Esophagus squamous epithelium (tissue), 4 donors: ENCODE results near the gene ORAI1.

Source experiments
- POLR2A ChIP-seq, 4 donors: fragments of 450-650 bp; IDR thresholded peaks; one replicate each; pipeline ENCODE4 v1.6.1; 2017; ENCODE audit warnings: antibody characterized with exemption in 4 of 4, mild to moderate bottlenecking in 4 of 4, moderate library complexity in 3 of 4
- TF ChIP-seq, protein P1 (sequence below), 6 experiments: fragments of 450-650 bp in 4 of 6; fragments of 200-600 bp in 2 of 6; sonication (generic) in 2 of 6; IDR thresholded peaks; one replicate each; pipeline ENCODE4 v1.5.1; 2016 to 2019; ENCODE audit warnings: antibody characterized with exemption in 6 of 6, mild to moderate bottlenecking in 4 of 6, moderate library complexity in 4 of 6

DNA sequence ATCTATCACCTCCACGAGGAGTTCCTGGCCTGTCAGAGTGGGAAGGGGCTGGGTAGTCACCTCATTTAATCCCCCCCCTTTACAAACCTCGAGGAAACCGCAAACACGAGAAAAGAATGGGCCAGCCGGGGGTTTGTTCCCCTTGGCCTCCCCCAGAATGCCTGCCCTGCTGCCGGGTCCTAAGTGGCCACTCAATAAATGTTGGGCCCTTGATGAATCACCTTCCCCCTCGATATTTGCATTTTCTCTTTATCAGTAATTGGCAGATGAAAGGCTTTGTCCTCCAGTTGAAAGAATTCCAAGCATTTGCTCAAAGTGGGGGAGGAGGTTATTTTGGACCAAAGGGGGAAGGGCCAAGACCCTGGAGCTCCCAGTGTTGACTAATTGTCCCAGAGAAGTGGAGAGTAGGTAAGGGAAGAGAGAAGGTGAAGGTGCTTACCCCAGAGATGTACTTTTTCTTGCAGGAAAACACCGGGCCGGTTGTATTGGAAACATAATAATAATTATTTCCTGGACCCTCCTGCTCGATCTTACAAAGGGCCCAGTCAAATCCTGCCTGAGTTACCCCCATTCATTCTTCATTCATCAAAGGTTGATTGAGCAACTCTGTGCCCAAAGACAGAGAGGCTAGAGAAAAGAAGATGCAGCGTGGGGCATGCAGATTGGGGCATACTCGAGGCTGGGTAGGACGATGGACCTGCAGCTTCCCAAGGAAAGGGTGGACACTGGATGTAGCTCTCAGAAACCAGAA, 43.6 kb upstream of the ORAI1 start:
- TF ChIP-seq, protein P1, sequence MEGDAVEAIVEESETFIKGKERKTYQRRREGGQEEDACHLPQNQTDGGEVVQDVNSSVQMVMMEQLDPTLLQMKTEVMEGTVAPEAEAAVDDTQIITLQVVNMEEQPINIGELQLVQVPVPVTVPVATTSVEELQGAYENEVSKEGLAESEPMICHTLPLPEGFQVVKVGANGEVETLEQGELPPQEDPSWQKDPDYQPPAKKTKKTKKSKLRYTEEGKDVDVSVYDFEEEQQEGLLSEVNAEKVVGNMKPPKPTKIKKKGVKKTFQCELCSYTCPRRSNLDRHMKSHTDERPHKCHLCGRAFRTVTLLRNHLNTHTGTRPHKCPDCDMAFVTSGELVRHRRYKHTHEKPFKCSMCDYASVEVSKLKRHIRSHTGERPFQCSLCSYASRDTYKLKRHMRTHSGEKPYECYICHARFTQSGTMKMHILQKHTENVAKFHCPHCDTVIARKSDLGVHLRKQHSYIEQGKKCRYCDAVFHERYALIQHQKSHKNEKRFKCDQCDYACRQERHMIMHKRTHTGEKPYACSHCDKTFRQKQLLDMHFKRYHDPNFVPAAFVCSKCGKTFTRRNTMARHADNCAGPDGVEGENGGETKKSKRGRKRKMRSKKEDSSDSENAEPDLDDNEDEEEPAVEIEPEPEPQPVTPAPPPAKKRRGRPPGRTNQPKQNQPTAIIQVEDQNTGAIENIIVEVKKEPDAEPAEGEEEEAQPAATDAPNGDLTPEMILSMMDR (IDR thresholded peaks at IDR 0.05) = no peak
- TF ChIP-seq POLR2A (IDR thresholded peaks at IDR 0.05) = no peak
